ELR (cell line): ENCODE data around the gene TCTN1.
"Not testable (repeated sequence)": the region's sequence is repeated elsewhere in the genome, so short reads cannot be mapped to it uniquely, and the experiment has no call there.

Source experiments
- DNase-seq: peaks from one replicate; pipeline ENCODE4 v3.0.0-alpha.2; 2015; ENCODE audit warnings: low read depth

TCTN1 gene

DNA sequence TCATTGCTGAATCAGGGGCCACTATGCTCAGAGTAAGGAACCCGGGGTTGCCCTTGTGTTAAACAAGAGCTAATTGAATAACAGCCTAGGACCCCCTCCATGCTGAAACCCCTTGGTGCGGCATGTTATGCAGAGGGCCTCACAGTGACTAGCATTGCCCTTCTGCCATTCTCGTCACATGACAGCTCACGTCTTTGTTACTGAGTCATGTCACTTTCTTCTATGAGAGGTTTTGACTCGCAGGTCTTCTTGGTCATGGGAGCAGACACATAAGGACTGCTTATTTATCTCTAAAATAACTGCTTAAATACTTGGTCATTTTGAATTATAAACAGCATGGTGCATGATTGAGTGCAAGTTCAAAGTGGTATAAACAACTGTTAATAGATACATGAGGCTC lies 24.9 kb downstream of the TCTN1 start:
- no peak for DNase-seq

DNA sequence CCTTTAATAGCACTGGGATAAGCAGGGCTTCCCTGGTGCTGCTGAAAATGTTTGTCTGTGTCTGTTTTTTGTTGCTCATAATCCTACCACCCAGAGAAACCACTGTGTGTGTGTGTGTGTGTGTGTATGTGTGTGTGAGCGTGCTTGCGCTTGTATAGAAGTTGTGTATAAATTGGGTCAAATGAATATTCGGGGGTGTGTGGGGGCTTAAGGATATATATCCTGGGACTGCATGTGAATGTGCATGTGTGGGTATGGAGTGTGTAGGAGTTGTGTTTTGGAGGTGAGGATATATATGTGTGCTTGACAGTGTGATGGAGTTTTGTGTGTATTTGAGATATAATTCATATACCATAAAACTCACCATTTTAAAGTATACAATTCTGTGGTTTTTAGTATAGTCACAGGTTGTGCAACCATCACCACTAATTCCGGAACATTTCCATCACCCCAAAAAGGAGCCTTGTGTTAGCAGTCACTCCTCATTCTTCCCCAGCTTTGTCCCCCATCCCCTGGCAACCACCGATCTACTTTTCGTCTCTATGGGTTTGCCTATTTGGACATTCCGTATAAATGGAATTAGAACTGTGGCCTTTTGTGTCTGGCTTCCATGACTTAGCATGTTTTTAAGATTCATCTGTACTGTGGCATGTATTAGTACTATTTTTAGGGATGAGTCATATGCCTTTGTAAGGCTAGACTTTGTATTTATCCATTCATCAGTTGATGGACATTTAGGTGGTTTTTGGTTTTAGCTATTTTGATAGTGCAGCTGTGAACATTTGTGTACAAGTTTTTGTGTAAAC lies 25.6 kb downstream of the TCTN1 start:
- DNase-seq = peak; percentile 51

DNA sequence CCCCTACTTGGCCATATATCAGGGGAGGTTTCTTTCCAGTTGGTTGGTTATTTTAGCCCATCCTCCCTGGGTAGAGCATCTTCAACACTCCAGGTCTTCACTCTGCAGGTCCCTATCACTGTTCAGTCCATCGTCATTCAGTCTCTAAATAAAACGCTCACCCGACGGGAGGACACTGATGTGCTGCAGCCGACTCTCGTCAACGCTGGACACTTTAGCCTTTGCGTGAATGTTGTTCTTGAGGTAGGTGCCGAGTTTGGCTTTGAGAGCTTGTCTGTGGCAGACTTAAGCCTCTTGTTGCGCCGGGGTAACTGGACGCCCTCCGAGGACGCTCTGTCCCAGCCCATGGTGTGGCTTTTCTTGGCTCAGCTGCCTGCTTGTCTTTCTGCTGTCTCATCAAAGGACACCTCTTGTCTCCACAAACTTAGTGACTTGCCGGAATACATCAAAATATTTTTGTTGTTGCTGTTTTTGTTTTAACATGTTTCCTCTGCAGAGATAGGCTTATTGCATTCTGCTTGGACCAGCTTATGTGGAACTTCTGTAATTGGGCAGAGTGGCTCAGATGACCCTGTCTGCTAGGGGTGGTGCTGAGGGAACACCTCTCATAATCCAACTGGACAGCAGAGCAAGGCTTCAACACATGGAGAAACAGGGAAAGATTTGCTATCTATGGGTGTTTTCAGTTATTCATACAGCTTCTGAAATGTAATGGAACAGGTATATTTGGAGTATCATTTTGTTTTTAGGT lies 26.5 kb downstream of the TCTN1 start:
- no peak for DNase-seq

DNA sequence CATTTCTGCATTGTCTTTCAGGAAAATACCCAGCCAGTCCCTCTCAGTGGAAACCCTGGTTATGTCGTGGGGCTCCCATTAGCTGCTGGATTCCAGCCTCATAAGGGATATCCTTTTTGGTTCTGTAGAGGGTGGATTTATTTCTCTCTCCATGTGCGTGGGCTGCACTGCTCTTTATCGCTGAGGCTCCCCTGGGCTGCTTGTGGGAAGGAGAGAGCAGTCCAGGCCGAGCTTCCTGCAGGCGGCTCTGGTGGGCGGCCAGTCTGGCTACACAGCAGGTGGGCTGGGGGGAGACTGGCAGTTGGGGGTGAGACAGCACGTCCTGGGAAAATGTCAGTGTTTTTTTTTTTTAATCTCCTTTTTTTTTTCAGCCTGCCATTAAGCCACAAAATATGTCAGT lies 27.6 kb downstream of the TCTN1 start:
- DNase-seq = no peak

DNA sequence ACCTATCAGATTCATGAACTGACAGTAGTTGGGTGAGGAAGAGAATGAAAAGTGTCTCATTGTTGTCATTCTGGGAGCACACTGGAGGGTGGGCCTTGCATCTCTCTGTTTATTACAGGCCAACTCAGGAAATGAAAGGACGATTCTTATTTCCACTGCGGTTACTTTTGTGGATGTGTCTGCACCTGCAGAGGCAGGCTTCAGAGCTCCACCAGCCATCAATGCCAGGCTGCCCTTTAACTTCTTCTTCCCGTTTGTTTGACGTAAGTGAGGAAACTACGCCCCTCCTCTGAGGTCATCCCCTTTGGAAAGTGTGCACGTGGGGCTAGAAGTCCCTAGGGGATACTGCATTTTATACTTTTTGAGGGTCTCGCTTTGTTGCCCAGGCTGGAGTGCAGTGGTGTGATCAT lies 33.7 kb downstream of the TCTN1 start:
- no peak for DNase-seq

DNA sequence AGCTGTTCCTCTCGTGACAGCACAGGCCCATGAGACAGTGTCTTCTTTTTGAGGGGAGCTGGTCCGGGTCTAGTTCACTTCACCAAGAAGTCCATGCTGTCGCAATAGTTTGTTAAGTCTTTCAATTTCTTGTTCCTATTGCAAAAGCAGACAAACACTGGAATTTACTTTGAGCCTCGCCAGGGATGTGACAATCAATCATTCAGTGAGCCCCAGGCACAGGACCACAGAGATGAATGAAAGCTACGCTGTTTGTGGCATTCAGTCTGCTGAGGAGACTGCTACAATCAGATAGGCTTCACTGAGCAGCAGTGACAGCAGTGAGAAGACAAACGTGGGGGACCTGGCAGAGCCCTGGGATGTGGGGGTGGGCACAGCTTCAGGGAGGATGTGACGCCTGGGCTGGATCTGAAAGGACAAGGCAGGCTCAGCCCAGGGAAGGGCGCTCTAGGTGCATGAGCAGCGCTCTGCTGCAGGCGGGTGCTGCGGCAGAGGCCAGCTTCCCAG lies 35.5 kb downstream of the TCTN1 start:
- no peak for DNase-seq

DNA sequence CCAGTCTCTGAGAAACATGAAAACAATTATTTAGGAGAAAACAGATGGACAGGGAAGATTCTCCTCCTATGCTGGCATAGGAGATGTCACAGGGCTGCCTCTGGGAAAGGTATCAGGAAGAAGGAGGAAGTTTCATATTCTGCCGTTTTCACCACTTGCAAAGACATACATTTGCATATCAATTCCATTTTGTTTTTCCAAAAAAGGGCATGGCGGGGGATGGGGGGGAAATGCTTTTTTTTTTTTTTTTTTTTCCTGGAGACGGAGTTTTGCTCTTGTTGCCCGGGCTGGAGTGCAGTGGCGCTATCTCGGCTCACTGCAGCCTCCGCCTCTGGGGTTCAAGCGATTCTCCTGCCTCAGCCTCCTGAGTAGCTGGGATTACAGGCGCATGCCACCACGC lies 40.3 kb downstream of the TCTN1 start:
- not testable (repeated sequence) for DNase-seq

DNA sequence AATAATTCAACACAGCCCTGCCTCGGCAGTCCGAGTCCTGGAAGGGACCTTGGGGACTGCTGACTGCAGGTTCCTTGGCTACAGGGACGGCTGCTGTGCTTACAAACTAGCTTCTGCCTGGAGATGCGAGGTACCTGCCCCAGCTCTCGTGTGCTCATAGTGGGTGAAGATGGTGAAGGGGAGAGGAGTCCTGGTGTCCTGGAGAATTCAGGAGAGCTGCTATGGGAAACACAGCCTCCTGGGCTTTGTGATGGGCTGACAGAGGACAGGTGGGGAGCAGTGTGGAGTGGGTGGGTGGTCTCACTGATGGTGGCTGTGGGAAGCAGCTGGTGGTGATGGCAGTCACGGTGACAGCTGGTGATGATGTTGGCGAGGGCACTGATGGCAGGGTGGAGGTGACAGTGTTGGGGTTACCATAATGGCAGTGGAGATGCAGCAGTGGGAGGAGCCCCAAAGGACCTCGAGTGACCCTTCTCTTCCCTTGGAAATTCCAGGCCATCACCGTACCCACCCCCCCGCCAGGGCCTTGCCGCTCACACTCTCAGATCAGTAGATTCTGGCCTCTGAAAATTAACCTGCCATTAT lies 42.2 kb downstream of the TCTN1 start:
- no peak for DNase-seq

DNA sequence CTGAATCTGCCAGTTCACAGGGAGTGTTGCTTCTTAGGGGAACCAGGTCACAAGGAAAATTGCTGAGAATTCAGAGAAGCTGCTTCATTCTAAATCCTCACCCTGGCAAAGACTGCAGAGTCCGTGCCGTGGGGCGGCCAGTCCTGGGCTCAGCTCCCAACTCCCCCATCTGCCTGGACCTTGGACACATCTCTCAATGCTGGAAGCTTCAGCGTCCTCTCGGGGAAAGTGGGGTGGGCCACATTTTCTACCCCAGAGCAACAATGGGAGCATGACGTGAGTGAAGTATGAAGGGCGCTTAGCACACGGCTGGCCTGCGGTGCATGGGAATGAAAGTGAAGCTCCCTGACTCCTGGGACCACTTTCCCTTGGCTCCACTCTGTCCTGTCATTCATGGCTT lies 43.8 kb downstream of the TCTN1 start:
- no peak for DNase-seq

DNA sequence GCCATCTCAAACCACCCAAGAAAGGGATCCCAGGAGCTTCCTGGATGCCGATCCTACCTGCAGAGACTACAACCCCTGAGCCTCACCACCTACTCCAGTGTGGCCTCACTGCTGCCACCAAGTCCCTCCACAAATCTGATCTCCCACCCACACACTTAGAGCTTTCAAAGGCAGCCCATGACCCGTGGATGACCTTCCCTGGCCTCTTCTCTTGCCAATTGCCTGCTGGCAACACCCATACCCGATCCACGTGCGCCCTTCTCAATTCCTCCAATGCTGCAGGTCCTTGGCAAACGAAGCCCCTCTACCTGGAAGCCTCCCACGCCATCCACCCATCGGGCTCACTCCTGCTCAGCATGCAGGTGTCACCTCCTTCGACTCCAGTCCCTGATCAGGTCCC lies 44.3 kb downstream of the TCTN1 start:
- DNase-seq = no peak

DNA sequence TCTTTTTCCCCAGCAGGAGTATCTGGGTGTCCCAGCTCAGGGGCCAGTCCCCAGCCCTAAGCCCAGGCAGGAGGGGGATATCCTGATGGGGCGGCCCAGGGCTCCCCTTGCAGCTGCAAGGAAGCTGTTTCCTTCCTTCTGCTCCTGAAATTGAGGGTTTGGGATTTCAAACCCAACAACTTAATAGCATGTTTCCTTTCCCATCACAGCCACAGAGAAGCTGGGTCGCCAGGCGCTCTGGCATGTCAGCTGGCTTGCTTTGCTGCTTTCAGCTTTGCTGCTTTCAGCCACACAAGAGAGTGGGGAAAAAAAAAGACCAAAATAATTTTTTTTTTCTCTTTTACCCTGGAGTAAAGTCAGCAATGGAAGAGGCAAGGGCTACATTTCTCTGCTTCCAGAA lies 44.9 kb downstream of the TCTN1 start:
- no peak for DNase-seq

DNA sequence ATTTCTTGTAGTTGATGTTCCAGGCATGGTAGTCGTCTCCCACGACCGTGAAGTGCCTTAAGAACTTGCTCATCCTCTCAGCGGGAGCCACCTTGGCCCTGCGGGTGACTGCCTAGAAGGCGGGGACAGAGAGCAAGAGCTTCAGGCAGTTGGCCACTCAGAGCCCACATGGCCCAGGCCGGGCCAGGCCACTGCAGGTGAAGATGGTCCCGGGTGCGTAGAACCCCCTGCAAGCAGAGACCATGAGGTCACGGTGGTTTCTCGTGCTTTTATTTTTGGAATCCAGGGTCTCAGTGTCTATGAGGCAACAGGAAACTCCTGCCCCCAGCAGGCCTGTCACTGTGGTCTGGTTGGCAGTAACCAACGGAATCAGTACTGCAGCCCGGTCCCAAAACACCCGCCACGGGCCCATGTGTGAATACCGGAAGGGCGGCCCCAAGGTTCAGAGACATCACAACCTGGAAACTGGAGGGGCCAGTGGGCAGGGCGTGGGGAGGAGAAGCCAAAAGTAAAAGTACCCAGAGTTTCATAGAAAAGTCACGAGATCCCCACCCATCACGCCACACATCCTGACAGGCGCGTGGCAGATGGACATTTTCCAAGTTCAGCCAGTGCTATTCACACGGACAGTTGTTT lies 47.5 kb downstream of the TCTN1 start:
- no peak for DNase-seq

DNA sequence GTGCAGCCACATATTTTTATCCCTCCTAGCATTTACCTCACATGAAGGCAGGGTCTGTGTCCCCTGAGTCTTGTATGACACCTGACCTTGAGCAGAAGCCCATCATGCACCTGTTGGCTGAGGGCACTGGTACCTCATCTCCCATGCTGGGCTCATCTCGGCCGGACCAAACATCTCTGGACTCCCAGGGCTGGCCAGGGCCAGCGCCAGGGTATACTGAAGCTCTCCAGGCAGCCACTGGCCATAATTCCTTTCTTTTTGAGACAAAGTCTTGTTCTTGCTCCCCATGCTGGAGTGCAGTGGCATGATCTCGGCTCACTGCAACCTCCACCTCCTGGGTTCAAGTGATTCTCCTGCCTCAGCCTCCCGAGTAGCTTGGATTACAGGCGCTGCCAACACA lies 53.0 kb downstream of the TCTN1 start:
- no peak for DNase-seq

DNA sequence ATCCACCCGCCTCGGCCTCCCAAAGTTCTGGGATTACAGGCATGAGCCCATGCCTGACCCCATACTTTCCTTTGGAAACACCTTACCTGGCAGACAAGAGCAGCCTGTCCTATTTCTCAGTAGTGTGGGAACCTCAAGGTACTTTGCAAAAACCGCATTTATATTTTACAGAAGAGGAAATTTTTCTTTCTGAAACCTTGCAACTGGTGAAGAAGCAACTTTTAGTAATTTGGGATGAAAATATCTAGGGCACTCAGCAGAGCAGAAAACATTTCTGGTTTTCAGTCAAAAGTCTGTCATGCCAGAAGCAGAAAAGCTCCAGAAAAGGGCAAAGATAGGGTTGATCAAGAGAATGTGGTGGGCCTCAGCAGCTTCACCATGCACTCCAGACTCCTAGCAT lies 53.7 kb downstream of the TCTN1 start:
- no peak for DNase-seq

DNA sequence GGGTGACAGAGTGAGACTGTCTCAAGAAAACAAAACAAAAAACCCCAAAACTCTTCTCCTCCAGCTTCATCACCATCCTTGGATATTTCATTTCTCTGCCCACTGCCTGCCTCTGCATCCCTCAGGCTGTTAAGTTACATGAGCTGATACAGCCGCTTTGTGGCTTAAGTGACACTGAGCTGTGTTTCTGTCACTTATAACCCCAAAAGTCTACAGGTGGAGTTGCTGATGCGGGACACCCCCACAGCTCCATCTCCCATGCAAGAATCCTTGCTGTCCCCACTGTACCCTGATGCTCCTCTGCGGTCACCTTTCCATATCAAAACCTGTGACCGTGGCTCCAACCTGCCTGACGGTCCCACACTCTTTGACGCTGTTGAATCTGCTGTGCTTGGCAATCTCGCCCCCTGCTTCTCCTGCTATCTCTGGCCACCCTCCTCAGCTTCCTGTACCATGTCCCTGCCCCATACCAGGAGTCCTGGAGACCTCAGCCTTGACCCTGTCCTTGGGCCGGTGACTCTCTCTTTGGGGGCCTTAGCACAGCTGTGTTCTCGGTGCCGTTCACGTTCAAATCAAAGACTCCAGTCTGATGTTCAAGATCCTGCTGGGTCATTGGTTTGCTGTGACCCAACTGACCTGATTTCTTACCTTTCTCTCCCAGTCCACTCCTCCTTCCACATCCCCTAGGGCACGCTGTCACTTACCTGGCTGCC lies 54.7 kb downstream of the TCTN1 start:
- no peak for DNase-seq

DNA sequence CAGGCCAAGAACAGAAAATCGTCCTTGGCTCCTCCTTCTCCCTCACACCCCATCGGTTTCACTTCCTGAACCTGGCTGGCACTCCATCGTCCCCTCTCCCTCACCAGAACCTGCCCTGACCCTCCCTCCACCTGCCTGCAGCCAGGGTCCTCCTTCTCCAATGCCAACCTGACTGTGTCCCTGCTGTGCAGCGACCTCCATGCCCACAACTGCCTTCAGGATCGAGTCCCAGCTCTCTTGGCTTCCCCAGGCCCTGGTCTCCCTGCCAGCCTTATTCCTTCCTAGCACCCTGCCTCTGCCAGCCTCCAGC lies 55.2 kb downstream of the TCTN1 start:
- DNase-seq = no peak

DNA sequence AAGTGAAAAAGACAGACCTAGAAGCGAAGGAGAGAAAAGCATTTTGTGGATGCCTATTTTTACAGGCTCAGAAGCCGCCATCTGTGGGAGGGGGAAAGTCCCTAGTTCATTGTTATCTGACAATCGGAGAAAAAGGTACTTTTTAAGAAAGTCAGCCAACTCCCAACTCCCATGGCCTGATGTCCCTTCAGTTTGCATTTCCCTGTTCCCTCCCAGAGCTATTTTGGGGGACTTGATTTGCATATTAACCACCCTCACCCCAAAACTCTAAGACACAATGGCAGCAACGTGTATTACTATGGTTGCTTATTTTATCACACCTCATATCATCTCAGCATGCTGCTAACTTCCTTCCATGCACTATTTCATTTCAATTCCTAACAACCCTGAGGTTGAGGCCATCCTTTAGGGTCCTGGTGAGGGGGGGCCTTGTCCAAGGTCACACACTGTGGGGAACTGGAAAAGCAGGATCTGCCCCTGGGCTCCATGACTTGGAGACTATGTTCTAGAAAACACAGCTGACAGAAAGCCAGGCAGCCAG lies 56.3 kb downstream of the TCTN1 start:
- no peak for DNase-seq

DNA sequence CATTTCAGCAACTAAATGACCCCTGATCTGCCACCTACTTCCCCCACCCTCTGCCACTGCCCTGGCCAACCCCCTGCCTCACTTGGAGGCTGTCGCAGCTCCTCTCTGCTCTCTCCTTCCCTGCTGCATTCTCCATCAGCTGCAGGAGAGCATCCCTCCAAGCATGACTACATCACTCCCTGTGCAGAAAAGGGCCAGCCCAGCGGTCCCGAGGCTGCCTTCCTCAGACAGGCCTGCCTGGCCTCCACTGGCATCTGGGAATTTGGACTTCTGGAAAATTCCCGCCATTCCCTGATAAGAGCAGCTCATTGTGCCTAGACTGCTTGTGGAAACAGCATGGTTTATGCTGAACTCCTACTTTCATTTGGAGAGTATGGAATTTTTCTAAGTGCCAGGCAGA lies 62.2 kb downstream of the TCTN1 start:
- DNase-seq = no peak

DNA sequence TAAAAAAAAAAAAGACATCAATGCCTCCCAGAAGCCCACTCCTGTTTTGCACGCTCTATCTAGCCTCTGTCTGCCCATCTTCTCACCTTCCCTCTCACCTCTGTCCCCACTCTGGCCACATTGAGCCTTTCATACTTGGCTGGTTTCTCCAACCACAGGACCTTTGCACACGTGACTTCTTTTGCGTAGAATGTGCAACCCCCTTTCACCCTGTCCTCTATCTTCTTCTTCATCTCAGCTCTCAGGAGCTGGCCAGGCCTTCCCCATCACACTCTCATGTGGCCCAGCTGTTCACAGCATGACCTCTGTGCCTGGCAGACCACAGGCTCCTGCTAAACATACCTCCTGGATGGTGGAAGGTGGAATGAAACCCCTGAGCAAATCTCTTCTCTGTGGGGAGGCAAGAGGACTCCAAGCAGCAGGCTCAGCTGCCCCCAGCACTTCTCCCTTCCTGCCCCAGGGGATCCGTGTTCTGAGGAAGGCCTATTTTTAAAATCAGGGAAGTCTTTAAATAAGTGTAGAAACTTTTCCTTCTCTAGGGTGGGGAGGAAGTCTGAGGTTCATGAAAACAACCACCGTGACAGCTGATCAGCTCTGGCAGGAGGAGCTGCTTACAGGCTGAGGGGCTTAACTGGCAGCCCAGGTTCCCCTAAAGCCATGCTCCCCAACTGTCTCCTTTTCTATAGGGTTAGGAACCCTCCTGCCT lies 63.4 kb downstream of the TCTN1 start:
- DNase-seq = no peak

DNA sequence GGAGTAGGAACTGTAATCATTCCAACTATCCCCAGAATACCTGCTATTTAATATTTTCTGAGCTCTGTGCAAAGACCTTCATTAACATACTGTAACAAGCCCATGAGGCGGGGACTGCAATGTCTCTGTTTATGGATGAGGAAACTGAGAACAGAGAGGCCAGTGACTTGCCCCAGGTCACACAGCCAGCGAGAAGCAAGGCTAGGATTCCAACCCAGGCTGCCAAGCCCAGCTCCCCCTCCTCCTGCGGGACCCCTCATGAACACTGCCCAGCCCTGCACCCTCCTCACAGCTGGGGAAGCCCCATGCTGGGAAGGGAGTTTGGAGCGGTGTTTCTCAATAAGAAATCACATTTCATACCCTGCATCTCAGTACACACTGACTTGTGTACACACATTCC lies 64.1 kb downstream of the TCTN1 start:
- no peak for DNase-seq

DNA sequence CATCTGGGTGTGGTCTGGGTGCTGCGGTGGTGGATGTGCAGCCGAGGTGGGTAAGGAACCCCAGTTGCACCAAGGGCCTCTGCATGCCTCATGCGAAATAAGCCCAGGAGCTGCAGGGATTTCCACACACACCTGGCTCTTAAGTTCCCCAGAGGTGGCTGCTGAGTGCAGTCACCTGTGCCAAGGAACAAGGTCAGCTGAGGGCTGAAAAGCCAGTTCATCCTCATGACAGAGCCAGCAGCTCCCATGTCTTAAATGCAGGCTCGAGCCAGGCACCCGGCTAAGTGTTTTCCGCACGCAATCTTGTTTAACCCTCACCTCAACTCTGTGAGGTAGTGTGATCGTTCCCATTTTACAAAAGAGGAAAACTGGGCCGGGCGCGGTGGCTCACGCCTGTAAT lies 65.3 kb downstream of the TCTN1 start:
- DNase-seq = no peak
